Measurements from ENCODE around the gene TUBGCP4.
A peak's percentile ranks its signal among the peaks of the same experiment; 100 is the strongest.
"Not testable (repeated sequence)": the region's sequence is repeated elsewhere in the genome, so short reads cannot be mapped to it uniquely, and the experiment has no call there.

Gene TUBGCP4

GRCh38 chr15:43376017-43376705 lies 5.3 kb downstream of the TUBGCP4 start:
- Histone ChIP-seq H3K4me1 (peaks cover 5% of the 10 kb centered on the region), H2AFZ (no peak overlapping the region), H3K9ac (no peak overlapping the region), H3K27ac (no peak overlapping the region), H3K4me3 (ENCODE audit: low read depth, low read length) (no peak overlapping the region), H3K79me2 (no peaks in the 10 kb centered on the region), H3K36me3 (ENCODE audit: control insufficient read depth, insufficient read depth, low read length) (no peaks in the 10 kb centered on the region), H3K9me3 (ENCODE audit: control insufficient read depth, low read length) (no peaks in the 10 kb centered on the region), H3K4me2 (ENCODE audit: low read length) (no peak overlapping the region), H3K27me3 (ENCODE audit: control insufficient read depth, insufficient read depth, low read length) (no peaks in the 10 kb centered on the region)
- TF ChIP-seq CTCF (IDR thresholded peaks at IDR 0.05): peak; percentile 31

GRCh38 chr15:43378601-43379000 lies 7.7 kb downstream of the TUBGCP4 start:
- H3K27me3 ChIP-seq (ENCODE audit: control insufficient read depth, insufficient read depth, low read length): no peaks in the 10 kb centered on the region
- H3K4me1 ChIP-seq: no peaks in the 10 kb centered on the region
- no peak overlapping the region for H3K9ac ChIP-seq
- no peaks in the 10 kb centered on the region for H3K79me2 ChIP-seq
- no peak overlapping the region for H2AFZ ChIP-seq
- H3K9me3 ChIP-seq (ENCODE audit: control insufficient read depth, low read length): no peaks in the 10 kb centered on the region
- no peak overlapping the region for H3K4me3 ChIP-seq (ENCODE audit: low read depth, low read length)
- H3K27ac ChIP-seq: no peak overlapping the region
- H3K36me3 ChIP-seq (ENCODE audit: control insufficient read depth, insufficient read depth, low read length): no peaks in the 10 kb centered on the region
- H3K4me2 ChIP-seq (ENCODE audit: low read length): no peak overlapping the region
- TF ChIP-seq CTCF (IDR thresholded peaks at IDR 0.05): no peak

GRCh38 chr15:43382310-43382709 lies 11.4 kb downstream of the TUBGCP4 start:
- Histone ChIP-seq H3K27ac (no peak overlapping the region), H3K4me2 (ENCODE audit: low read length) (no peak overlapping the region), H2AFZ (no peak overlapping the region), H3K79me2 (no peaks in the 10 kb centered on the region), H3K36me3 (ENCODE audit: control insufficient read depth, insufficient read depth, low read length) (no peaks in the 10 kb centered on the region), H3K9ac (no peak overlapping the region), H3K4me1 (no peaks in the 10 kb centered on the region), H3K4me3 (ENCODE audit: low read depth, low read length) (no peak overlapping the region), H3K9me3 (ENCODE audit: control insufficient read depth, low read length) (no peaks in the 10 kb centered on the region), H3K27me3 (ENCODE audit: control insufficient read depth, insufficient read depth, low read length) (no peaks in the 10 kb centered on the region)
- no peak for TF ChIP-seq CTCF (IDR thresholded peaks at IDR 0.05)

- Histone ChIP-seq H3K27ac (no peak overlapping the region), H2AFZ (no peak overlapping the region), H3K4me2 (ENCODE audit: low read length) (no peak overlapping the region), H3K4me3 (ENCODE audit: low read depth, low read length) (no peak overlapping the region), H3K27me3 (ENCODE audit: control insufficient read depth, insufficient read depth, low read length) (no peaks in the 10 kb centered on the region), H3K9ac (no peak overlapping the region), H3K79me2 (no peaks in the 10 kb centered on the region), H3K36me3 (ENCODE audit: control insufficient read depth, insufficient read depth, low read length) (no peaks in the 10 kb centered on the region), H3K4me1 (no peaks in the 10 kb centered on the region), H3K9me3 (ENCODE audit: control insufficient read depth, low read length) (no peaks in the 10 kb centered on the region)
- no peak for TF ChIP-seq CTCF (IDR thresholded peaks at IDR 0.05)
Measured at GRCh38 chr15:43383070-43383469, 12.2 kb downstream of the TUBGCP4 start.

GRCh38 chr15:43390723-43391122 lies 19.8 kb downstream of the TUBGCP4 start:
- no peaks in the 10 kb centered on the region for H3K79me2 ChIP-seq
- H3K36me3 ChIP-seq (ENCODE audit: control insufficient read depth, insufficient read depth, low read length): no peaks in the 10 kb centered on the region
- no peak overlapping the region for H2AFZ ChIP-seq
- H3K4me2 ChIP-seq (ENCODE audit: low read length): no peak overlapping the region
- H3K9me3 ChIP-seq (ENCODE audit: control insufficient read depth, low read length): no peaks in the 10 kb centered on the region
- no peaks in the 10 kb centered on the region for H3K4me1 ChIP-seq
- no peak overlapping the region for H3K9ac ChIP-seq
- no peaks in the 10 kb centered on the region for H3K27me3 ChIP-seq (ENCODE audit: control insufficient read depth, insufficient read depth, low read length)
- H3K27ac ChIP-seq: no peak overlapping the region
- TF ChIP-seq CTCF (IDR thresholded peaks at IDR 0.05): no peak
- H3K4me3 ChIP-seq (ENCODE audit: low read depth, low read length): no peak overlapping the region

GRCh38 chr15:43393592-43393991 lies 22.7 kb downstream of the TUBGCP4 start:
- H3K4me2 ChIP-seq (ENCODE audit: low read length); H3K27ac ChIP-seq; H3K79me2 ChIP-seq; H3K4me3 ChIP-seq (ENCODE audit: low read depth, low read length); H3K9ac ChIP-seq; H3K36me3 ChIP-seq (ENCODE audit: control insufficient read depth, insufficient read depth, low read length); H3K9me3 ChIP-seq (ENCODE audit: control insufficient read depth, low read length); H3K27me3 ChIP-seq (ENCODE audit: control insufficient read depth, insufficient read depth, low read length); H3K4me1 ChIP-seq; H2AFZ ChIP-seq: not testable (repeated sequence)

Measured in parathyroid adenoma (tissue), 2 donors.